GM21528 (cell line): Measurements from ENCODE around the gene HAGH.

Experiments used
- ATAC-seq: cut with Tn5 transposase; IDR thresholded peaks from one replicate; pipeline ENCODE4 v1.9.1; 2021; ENCODE audit warnings: mild to moderate bottlenecking, moderate library complexity; ENCODE audit not compliant: unreplicated experiment, low FRiP score

The HAGH gene

DNA sequence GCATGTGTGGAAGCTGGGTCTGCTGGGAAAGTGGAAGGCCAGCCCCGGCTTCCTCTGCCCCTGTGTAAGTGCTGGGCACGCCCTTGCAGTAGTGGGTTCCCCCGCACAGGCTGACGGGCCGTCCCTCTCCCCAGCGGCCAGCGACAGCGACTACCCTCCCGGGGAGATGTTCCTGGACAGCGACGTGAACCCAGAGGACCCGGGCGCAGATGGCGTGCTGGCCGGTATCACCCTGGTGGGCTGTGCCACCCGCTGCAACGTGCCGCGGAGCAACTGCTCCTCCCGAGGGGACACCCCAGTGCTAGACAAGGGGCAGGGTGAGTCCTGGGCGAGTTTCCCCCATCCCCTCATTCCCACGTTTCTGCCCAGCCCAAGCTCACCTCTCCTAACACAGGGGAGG lies 60.8 kb downstream of the HAGH start:
- ATAC-seq = no peak

DNA sequence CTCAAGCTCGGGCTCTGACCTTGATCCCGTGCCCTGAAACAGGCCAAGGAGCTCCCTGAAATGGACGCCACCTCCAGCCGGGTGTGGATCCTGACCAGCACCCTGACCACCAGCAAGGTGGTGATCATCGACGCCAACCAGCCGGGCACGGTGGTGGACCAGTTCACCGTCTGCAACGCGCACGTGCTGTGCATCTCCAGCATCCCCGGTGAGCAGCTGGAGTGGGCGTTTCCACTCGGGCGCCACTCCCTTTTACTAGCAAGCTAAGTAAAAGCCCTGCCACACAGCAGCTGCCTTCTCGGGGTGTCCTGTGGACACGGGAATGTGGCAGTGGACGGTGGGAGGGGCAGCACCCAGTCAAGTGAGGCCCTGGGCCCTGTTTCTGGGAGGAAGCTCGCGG lies 61.7 kb downstream of the HAGH start:
- ATAC-seq = no peak

DNA sequence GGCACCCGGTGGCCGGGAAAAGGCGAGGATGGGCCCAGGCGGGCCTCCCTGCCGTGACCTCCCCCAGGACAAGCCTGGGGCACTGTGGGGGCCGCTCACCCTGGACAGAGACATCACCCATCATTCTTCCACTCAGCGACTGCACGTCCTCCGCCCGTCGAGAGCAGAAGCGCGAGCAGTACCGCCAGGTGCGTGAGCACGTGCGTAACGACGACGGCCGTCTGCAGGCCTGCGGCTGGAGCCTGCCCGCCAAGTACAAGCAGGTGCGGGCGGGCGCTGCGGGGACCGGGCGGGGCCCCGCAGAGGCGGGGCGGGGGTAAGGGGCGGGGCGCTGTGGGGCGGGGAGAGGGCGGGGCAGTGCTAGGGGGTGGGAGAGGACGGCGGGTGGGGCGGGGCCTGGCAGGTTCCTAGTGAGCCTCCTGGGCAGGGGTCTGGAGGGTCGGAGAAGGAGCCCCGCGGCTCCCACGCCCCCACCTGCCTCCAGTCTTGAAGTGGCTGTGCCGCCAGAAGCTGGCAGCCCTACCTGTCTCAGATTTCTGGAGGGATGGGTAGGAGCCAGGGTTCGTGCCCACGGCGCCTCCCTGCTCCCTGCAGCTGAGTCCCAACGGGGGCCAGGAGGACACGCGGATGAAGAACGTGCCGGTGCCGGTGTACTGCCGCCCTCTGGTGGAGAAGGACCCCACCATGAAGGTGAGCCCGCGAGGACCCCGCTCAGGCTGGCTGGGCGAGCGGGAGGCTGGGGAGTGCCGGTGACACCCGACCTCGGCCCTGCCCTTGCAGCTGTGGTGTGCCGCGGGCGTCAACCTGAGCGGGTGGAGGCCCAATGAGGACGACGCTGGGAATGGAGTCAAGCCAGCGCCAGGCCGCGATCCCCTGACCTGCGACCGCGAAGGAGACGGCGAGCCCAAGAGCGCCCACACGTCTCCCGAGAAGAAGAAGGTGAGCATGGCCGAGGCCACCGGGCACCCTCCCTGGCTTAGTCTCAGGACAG lies 62.8 kb downstream of the HAGH start:
- ATAC-seq = no peak

DNA sequence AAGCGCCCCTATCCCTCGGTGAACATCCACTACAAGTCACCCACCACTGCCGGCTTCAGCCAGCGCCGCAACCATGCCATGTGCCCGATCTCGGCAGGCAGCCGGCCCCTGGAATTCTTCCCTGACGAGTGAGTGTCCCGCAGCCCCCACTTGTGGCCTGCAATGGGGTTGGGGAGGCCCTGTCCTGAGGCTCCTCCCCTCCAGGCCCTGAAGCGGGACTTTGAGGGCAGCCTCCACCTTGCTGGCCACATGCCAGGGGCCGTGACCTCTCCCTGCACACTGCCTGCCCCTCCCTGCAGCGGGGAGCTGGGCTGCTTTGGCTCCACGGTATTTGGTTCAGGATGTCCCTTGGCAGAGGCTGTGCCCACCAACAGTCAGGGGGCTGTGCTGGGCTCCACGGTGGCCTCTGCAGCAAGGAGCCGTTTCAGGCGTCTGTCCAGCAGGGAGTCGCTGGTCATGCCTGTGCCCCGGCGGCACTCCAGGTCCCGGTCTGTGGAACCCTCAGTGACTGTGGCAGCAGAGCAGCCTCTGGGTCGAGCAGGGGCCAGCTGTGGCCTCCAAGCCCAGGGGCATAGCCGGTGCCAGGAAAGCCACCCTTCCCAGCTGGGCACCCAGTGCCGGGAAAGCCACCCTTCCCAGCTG lies 63.6 kb downstream of the HAGH start:
- ATAC-seq = no peak

DNA sequence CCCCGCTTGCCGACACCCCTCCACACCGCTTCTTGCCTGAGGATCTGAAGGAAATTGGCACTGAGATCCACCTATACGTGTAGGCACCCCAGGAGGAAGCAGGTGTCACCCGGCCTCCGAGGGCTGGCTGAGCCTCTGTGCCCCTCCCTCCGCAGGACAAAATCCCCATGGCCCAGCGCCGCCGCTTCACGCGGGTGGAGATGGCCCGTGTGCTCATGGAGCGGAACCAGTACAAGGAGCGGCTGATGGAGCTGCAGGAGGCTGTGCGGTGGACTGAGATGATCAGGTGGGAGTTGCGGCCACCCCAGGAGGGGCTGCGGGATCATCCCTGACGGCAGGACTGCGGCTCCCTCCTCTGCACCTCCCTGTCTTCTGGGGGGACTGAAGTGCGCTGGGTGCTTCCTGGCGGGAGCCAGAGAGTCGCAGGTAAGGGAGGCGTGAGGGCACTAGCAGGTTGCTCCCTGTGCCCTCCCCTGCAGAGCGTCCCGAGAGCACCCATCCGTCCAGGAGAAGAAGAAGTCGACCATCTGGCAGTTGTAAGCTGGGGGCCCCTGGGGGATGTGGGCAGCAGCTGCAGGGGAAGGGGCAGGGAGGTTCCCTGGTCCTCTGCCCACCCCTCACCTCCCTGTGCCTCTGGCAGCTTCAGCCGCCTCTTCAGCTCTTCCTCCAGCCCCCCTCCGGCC lies 64.3 kb downstream of the HAGH start:
- ATAC-seq = no peak

DNA sequence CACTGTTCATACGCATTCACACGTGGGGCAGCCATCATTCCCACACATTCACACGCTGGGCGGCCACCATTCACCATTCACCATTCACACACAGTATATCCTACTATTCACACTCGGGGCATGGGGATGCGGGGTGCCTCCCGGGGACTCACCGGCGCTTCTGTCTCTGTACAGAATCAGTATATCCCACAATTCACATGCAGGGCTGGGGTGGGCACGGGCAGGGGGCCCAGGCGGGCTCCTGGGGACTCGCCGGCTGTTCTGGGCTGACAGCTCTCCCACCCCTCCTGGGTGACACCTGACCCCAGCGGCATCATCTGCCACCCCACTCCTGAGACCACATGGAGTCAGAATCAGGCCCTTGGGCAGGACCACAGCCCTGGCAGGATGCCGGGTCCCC lies 64.9 kb downstream of the HAGH start:
- ATAC-seq = no peak

DNA sequence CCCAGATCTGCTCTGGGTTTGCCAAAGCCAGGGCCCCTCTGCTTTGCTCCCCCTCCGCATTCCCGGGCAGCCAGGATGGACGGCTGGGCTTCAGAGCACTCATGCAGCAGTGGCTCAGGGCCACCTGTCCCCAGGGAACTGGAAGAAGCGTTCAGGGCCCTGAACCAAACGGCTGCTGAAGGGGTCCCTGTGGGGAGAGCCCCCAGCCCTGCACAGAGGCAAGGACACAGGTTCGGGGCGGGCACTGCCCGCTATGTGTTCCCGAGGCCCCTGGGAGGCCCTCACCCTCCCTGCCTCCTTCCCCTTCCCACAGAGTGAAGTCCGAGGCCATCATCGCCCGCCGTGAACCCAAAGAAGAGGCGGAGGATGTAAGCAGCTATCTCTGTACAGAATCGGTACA lies 65.7 kb downstream of the HAGH start:
- no peak for ATAC-seq

DNA sequence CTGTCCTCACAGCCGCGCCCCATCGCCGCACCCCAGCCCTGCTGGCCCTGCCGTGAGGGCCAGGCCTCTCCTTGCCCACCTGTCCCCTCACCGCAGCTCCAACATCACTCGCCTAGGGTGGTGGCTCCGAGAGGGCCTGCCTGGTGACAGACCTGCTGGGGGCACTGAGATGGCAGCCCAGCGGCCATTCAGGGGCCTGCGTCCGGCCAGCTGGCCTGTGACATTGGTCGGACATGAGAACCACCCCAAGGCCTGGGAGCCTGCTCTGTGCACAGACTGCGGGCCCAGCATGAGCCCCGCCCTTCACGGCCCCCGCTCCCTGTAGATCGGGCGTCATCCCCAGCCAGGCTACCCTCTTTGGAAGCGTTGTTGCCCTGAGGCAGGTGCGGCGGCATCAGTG lies 67.1 kb downstream of the HAGH start:
- no peak for ATAC-seq

DNA sequence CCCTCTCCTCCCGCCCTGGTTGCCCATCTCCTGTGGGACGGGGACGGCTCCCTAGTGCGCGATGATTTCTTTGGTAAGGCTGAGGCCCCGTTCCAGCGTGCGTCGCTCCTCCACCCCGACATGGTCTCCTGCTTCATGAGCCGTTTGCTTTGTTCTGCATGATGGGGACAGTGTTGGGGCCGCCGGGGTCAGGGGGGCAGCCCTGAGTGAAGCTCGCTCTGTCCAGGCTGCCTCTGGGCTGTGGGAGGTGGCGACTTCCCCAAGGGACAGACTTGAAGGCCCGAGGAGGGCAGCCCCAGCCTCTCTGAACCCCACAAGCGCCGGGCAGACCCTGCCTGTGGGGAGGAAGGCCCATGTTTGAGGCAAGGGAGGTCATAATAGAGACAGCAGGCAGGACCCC lies 67.7 kb downstream of the HAGH start:
- no peak for ATAC-seq

DNA sequence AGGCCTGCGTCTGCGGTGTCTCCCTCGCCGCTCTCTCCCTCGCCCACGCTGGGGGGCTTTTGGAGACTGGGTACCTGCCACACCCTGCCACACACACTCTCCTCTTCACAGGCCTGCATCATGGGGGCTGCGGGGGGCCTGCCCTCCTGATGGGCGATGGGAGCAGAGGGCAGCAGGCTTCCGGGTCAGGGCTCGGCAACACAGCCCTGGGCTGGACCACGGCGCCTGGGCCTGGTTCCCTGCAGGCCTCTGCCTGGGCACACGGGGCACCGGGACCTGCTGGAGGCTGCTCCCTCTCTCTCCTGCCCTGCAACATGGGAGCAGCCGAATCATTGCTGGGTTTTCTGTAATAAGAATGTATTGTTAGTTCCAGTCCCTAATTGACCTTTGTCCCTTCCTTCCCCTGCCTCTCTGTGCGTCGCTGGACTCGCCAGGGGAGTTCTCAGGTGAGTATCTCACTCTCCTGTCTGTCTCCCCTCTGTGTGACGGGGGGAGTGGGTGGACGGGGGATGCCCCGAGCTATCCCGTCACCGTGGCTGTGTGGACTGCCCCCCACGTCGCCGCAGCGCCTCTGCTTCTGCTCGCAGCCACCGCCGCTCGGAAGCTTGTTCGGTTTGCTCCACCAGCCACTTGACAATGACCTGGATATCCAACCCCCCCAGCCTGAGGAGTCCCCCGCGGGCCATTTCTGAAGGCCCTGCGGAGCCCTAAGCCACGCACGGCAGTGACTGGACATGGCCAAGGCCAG lies 68.7 kb downstream of the HAGH start:
- no peak for ATAC-seq
